ENCODE results near the gene GTF2F2.

DNA sequence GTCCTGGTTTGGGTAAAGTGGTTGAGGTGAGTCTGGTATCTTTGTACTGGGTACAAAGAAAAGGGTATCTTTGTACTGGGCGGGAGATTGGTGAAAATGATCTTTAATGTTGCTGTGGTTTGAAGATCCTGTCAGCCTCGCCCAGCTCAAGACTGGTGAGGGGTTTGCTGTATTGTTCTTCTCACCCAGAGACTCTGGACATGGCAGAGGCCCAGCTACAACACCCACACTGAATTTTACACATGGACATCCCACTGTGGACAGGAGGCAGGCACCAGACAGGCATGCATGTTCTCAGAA is 177.8 kb downstream of the GTF2F2 start:
- TF ChIP-seq EZH2phosphoT487 (IDR thresholded peaks at IDR 0.05; ENCODE audit: unreplicated experiment) = no peak
- TF ChIP-seq, protein P1, sequence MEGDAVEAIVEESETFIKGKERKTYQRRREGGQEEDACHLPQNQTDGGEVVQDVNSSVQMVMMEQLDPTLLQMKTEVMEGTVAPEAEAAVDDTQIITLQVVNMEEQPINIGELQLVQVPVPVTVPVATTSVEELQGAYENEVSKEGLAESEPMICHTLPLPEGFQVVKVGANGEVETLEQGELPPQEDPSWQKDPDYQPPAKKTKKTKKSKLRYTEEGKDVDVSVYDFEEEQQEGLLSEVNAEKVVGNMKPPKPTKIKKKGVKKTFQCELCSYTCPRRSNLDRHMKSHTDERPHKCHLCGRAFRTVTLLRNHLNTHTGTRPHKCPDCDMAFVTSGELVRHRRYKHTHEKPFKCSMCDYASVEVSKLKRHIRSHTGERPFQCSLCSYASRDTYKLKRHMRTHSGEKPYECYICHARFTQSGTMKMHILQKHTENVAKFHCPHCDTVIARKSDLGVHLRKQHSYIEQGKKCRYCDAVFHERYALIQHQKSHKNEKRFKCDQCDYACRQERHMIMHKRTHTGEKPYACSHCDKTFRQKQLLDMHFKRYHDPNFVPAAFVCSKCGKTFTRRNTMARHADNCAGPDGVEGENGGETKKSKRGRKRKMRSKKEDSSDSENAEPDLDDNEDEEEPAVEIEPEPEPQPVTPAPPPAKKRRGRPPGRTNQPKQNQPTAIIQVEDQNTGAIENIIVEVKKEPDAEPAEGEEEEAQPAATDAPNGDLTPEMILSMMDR (conservative IDR thresholded peaks at IDR 0.05; ENCODE audit: low read depth in 2 of 2) = no peak
- TF ChIP-seq POLR2AphosphoS5 (IDR thresholded peaks at IDR 0.05; ENCODE audit: low read depth) = no peak
- TF ChIP-seq, protein P2, sequence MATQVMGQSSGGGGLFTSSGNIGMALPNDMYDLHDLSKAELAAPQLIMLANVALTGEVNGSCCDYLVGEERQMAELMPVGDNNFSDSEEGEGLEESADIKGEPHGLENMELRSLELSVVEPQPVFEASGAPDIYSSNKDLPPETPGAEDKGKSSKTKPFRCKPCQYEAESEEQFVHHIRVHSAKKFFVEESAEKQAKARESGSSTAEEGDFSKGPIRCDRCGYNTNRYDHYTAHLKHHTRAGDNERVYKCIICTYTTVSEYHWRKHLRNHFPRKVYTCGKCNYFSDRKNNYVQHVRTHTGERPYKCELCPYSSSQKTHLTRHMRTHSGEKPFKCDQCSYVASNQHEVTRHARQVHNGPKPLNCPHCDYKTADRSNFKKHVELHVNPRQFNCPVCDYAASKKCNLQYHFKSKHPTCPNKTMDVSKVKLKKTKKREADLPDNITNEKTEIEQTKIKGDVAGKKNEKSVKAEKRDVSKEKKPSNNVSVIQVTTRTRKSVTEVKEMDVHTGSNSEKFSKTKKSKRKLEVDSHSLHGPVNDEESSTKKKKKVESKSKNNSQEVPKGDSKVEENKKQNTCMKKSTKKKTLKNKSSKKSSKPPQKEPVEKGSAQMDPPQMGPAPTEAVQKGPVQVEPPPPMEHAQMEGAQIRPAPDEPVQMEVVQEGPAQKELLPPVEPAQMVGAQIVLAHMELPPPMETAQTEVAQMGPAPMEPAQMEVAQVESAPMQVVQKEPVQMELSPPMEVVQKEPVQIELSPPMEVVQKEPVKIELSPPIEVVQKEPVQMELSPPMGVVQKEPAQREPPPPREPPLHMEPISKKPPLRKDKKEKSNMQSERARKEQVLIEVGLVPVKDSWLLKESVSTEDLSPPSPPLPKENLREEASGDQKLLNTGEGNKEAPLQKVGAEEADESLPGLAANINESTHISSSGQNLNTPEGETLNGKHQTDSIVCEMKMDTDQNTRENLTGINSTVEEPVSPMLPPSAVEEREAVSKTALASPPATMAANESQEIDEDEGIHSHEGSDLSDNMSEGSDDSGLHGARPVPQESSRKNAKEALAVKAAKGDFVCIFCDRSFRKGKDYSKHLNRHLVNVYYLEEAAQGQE (IDR thresholded peaks at IDR 0.05; ENCODE audit: unreplicated experiment) = no peak
- TF ChIP-seq CREB1 (CRISPR knock-in tag; IDR thresholded peaks at IDR 0.05; ENCODE audit: low read depth) = no peak
- no peak for TF ChIP-seq JUNB (IDR thresholded peaks at IDR 0.05; ENCODE audit: unreplicated experiment)
- TF ChIP-seq EZH2 (IDR thresholded peaks at IDR 0.05; ENCODE audit: low read depth, unreplicated experiment) = no peak

All from GM23338 (cell line).